Stimulated activated CD4-positive, alpha-beta T cell treated with anti-CD3 and anti-CD28 coated beads, Interleukin-15, amount 100 ng/mL, for 1 hour (primary cell): ENCODE data around the gene OTOP1.
"Not testable (repeated sequence)": the region's sequence is repeated elsewhere in the genome, so short reads cannot be mapped to it uniquely, and the experiment has no call there.

Experiments
- DNase-seq, 2 donors: peaks; one replicate each; pipeline ENCODE4 v3.0.0-alpha.2; 2020; ENCODE audit warnings: low read depth in 1 of 2, low spot score in 1 of 2

Gene OTOP1

GRCh38 chr4:4164532-4165173 lies 62.1 kb downstream of the OTOP1 start:
- not testable (repeated sequence) for DNase-seq

DNA sequence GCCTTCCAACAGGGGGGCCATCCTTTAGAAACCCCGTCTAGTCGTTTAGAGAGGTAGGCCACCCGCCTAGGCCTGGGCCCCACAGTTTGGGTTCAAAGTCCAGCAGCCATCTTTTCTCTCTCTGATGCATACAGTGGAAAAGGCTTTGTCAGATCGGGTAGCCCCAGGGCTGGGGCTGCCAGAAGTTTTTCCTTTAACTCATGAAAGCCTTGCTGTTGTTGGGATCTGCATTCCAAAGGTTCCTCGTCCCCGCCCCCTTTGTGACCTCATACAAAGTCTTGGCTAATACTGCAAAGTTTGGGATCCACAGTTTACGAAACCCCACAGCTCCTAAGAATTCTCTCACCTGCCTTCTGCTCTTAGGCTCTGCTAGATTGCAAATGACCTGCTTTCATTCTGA lies 64.5 kb downstream of the OTOP1 start:
- not testable (repeated sequence) for DNase-seq

DNA sequence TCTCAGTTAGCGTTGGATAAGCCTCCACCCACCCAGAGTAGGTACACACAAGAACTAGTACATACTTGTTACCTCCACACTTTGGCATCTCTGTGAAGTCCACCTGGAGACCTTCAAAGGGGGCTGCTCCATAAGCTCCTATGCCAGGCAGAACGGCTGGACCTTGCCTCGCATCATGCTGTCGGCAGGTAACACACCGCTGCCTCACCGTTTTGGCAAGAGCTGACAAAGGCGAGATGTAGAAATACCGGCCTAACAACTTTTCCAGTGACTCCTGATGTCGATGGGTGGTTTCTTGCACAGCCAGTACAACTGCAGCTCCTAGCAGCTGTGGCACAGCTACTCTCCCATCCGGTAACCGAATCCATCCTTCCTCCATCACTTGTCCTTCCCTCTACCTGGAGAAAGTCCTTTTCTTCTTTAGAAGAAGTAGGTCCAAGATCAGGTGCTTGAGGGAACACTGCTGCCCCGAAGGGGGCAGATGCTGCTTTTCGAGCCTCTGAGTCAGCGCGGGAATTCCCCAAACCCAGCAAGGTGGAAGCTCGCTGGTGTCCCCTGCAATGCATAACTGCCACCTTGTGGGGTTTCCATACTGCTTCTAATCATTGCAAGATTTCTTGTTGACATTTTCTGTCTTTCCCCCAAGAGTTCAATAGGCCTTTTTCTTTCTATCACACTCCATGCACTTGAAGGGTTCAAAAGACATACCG lies 65.6 kb downstream of the OTOP1 start:
- peak in 1 of 2 donors; percentile 13 for DNase-seq

DNA sequence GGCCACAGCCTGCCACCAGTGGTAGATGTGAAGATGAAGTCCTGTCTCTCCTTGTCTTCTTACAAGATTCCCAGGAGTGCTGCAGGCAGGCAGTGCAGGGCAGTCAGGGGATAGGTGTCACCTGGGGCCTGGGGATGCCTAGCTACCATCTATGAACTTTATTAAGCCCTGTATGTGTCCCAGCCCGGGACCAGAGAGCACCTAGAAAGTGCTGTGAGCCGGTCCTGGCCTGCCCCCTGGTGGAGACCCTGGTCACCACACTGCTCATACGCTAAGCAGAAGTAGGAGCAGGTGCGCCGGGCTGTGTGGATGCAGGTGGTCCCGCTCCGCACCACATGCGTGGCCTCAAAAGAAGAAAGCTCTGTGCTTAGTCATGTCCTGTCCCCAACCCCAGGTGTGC lies 81.1 kb downstream of the OTOP1 start:
- DNase-seq: peak in 1 of 2 donors; percentile 18

- DNase-seq: not testable (repeated sequence)
Measured at GRCh38 chr4:4143376-4143775, 83.4 kb downstream of the OTOP1 start.

DNA sequence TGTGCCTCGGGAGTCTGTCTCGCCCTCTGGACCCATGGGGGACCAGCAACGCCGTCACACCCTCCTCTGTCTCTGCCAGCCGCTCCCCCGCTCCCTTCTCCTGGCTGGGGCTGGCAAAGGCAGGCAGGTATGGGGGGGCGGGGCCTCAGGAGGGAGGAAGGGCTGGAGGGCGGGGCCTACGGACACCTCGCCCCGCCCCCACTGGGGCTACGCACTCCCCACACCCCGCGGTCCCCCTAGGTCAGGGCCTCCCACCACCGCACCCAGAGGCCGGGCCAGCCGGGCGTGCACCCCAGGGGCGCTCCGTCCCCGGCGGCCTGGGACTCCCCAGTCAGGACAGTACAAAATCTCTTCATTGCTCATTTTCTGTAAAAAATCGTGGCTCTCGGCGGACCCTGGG lies 84.0 kb downstream of the OTOP1 start:
- DNase-seq: not testable (repeated sequence)

- not testable (repeated sequence) for DNase-seq
Measured at GRCh38 chr4:4141186-4141585, 85.5 kb downstream of the OTOP1 start.
